Activated naive CD4-positive, alpha-beta T cell treated with anti-CD3 and anti-CD28 coated beads for 36 hours (primary cell): ENCODE results near the gene EPRS1. TPM values are rescaled to one million over a fixed set of nuclear protein-coding genes. Genes with fewer than 3 reads are reported as not detected.
A peak's percentile ranks its signal among the peaks of the same experiment; 100 is the strongest.
"Not testable (repeated sequence)": the region's sequence is repeated elsewhere in the genome, so short reads cannot be mapped to it uniquely, and the experiment has no call there.

Source experiments
- CTCF ChIA-PET: fragments of 350-600 bp; sonication (Branson Sonifier 250); formaldehyde crosslinking; loops from one replicate; lab custom pipeline; 2021; ENCODE audit warnings: antibody characterized with exemption; lab: Charles Lee
- DNase-seq: peaks from one replicate; pipeline ENCODE4 v3.0.0-alpha.2; 2020
- H3K27ac Mint-ChIP-seq: one replicate; pipeline ENCODE4 v1.8.0; 2021; ENCODE audit warnings: mild to moderate bottlenecking, mixed read lengths
- H3K27me3 Mint-ChIP-seq: one replicate; pipeline ENCODE4 v1.8.0; 2021; ENCODE audit warnings: low read depth, mixed read lengths
- H3K36me3 Mint-ChIP-seq: one replicate; pipeline ENCODE4 v1.8.0; 2021; ENCODE audit warnings: low read depth, mixed read lengths
- H3K4me1 Mint-ChIP-seq: one replicate; pipeline ENCODE4 v1.8.0; 2021; ENCODE audit warnings: low read depth, mixed read lengths
- H3K4me3 Mint-ChIP-seq: one replicate; pipeline ENCODE4 v1.8.0; 2021; ENCODE audit warnings: mild to moderate bottlenecking, moderate library complexity, mixed read lengths
- H3K9me3 Mint-ChIP-seq: one replicate; pipeline ENCODE4 v1.8.0; 2021; ENCODE audit warnings: mixed read lengths
- intact Hi-C: fragments of 100-400 bp; cut with micrococcal nuclease; formaldehyde crosslinking; loops from one replicate; pipeline ENCODE4 v1.15.1; 2023
- total RNA-seq, 2 experiments: library from RNA; stranded (reverse); gene quantifications; one replicate each; pipeline ENCODE4 v1.2.3, GENCODE V29; 2021

The EPRS1 gene
- total RNA-seq = 100 to 1,000 TPM; 227 to 229 TPM

- no peaks in the 10 kb centered on the region for H3K27me3 Mint-ChIP-seq
- CTCF ChIA-PET = no interaction called here
- peak within 1 kb of the TSS; percentile 99 for H3K4me3 Mint-ChIP-seq
- H3K36me3 Mint-ChIP-seq = peaks cover 15% of the 10 kb centered on the region
- no peaks in the 10 kb centered on the region for H3K9me3 Mint-ChIP-seq
- H3K4me1 Mint-ChIP-seq = peaks cover 27% of the 10 kb centered on the region
- DNase-seq = peak; percentile 95
- H3K27ac Mint-ChIP-seq = peak within 1 kb of the TSS; percentile 98
- intact Hi-C loops = loop anchor here (1.0 to 5.0 kb wide), 6 partner anchors 43 to 1761 kb away; partner anchors contain the start of genes BPNT1, LYPLAL1, RAB3GAP2 and RRP15
These were observed at the start of gene EPRS1 for GRCh38 chr1:220046052-220046930. EPRS1 (minus strand) TSS chr1:220046505; CDS start chr1:220046388, 117 bp downstream.

- intact Hi-C loops = loop anchor here (1.0 to 10.0 kb wide), 3 partner anchors 907 to 1809 kb away; partner anchors contain the start of gene RRP15
- CTCF ChIA-PET = no interaction called here
- Mint-ChIP-seq H3K27me3 (no peaks in the 10 kb centered on the region), H3K4me3 (peak within 1 kb of the TSS; percentile 76), H3K9me3 (no peaks in the 10 kb centered on the region), H3K36me3 (peaks cover 11% of the 10 kb centered on the region), H3K4me1 (peaks cover 24% of the 10 kb centered on the region), H3K27ac (peak within 1 kb of the TSS; percentile 63)
- peak; percentile 95 for DNase-seq
These were observed 48.0 kb upstream of the EPRS1 start, which contains the start of gene IARS2 for GRCh38 chr1:220094016-220094911. IARS2 (plus strand) TSS chr1:220094132; CDS start chr1:220094217, 85 bp downstream.

GRCh38 chr1:220093361-220094015 lies 47.2 kb upstream of the EPRS1 start:
- peaks cover 11% of the 10 kb centered on the region for H3K36me3 Mint-ChIP-seq
- H3K4me3 Mint-ChIP-seq = peak overlapping the region; percentile 34
- CTCF ChIA-PET = no interaction called here
- DNase-seq = no peak
- intact Hi-C loops = loop anchor here (1.0 to 10.0 kb wide), 4 partner anchors 47 to 1808 kb away; partner anchors contain the start of genes EPRS1 and RRP15
- peaks cover 24% of the 10 kb centered on the region for H3K4me1 Mint-ChIP-seq
- H3K9me3 Mint-ChIP-seq = no peaks in the 10 kb centered on the region
- H3K27ac Mint-ChIP-seq = peak overlapping the region; percentile 61
- no peaks in the 10 kb centered on the region for H3K27me3 Mint-ChIP-seq

- intact Hi-C loops = loop anchor here (1.0 to 10.0 kb wide), 3 partner anchors 46 to 1352 kb away; partner anchors contain the start of gene EPRS1
These were observed 46.4 kb upstream of the EPRS1 start for GRCh38 chr1:220092694-220093093.

GRCh38 chr1:220089650-220090556 lies 43.6 kb upstream of the EPRS1 start, which contains the start of gene BPNT1:
BPNT1 (minus strand) TSS chr1:220089788; CDS start chr1:220079846, 9,942 bp downstream.
- peaks cover 12% of the 10 kb centered on the region for H3K4me1 Mint-ChIP-seq
- CTCF ChIA-PET = interaction anchor here (0.7 to 1.6 kb wide), 2 partner anchors 15 to 99 kb away, joined by 3 to 5 read pairs; no protein-coding TSS in a partner anchor
- no peaks in the 10 kb centered on the region for H3K9me3 Mint-ChIP-seq
- no peaks in the 10 kb centered on the region for H3K27me3 Mint-ChIP-seq
- peak; percentile 100 for DNase-seq
- intact Hi-C loops = loop anchor here (1.0 to 10.0 kb wide), 5 partner anchors 44 to 1355 kb away; partner anchors contain the start of genes EPRS1 and LYPLAL1
- no peaks in the 10 kb centered on the region for H3K36me3 Mint-ChIP-seq
- peak within 1 kb of the TSS; percentile 85 for H3K27ac Mint-ChIP-seq
- peak within 1 kb of the TSS; percentile 91 for H3K4me3 Mint-ChIP-seq

More at GRCh38 chr1:220092694-220093093, 46.4 kb upstream of the EPRS1 start:
- H3K4me1 Mint-ChIP-seq = peaks cover 22% of the 10 kb centered on the region
- no peaks in the 10 kb centered on the region for H3K9me3 Mint-ChIP-seq
- no peak for DNase-seq
- CTCF ChIA-PET = interaction anchor here (0.6 to 1.2 kb wide), 2 partner anchors 21 to 122 kb away, joined by 4 read pairs; no protein-coding TSS in a partner anchor
- no peaks in the 10 kb centered on the region for H3K27me3 Mint-ChIP-seq
- H3K27ac Mint-ChIP-seq = no peak overlapping the region
- peaks cover 6% of the 10 kb centered on the region for H3K36me3 Mint-ChIP-seq
- H3K4me3 Mint-ChIP-seq = no peak overlapping the region

GRCh38 chr1:220086261-220086686 lies 40.0 kb upstream of the EPRS1 start:
- H3K4me1 Mint-ChIP-seq, H3K9me3 Mint-ChIP-seq, DNase-seq, H3K27ac Mint-ChIP-seq, H3K4me3 Mint-ChIP-seq, H3K27me3 Mint-ChIP-seq, intact Hi-C loops, CTCF ChIA-PET, H3K36me3 Mint-ChIP-seq: not testable (repeated sequence)

GRCh38 chr1:220084460-220084859 lies 38.2 kb upstream of the EPRS1 start:
- Mint-ChIP-seq H3K27ac (no peak overlapping the region), H3K4me3 (no peak overlapping the region), H3K36me3 (peaks cover 8% of the 10 kb centered on the region), H3K9me3 (no peaks in the 10 kb centered on the region), H3K4me1 (peaks cover 2% of the 10 kb centered on the region), H3K27me3 (no peaks in the 10 kb centered on the region)
- no peak for DNase-seq
- intact Hi-C loops = no loop called here
- CTCF ChIA-PET = no interaction called here

- Mint-ChIP-seq H3K27ac (no peak overlapping the region), H3K9me3 (no peaks in the 10 kb centered on the region), H3K4me1 (no peaks in the 10 kb centered on the region), H3K4me3 (no peak overlapping the region), H3K27me3 (no peaks in the 10 kb centered on the region), H3K36me3 (peaks cover 9% of the 10 kb centered on the region)
- intact Hi-C loops = no loop called here
- no peak for DNase-seq
- CTCF ChIA-PET = interaction anchor here (1.0 kb wide), 1 partner anchor 9 kb away, joined by 3 read pairs; no protein-coding TSS in a partner anchor
These were observed 31.6 kb upstream of the EPRS1 start for GRCh38 chr1:220077887-220078286.

- Mint-ChIP-seq H3K27ac (no peak overlapping the region), H3K36me3 (peaks cover 13% of the 10 kb centered on the region), H3K27me3 (no peaks in the 10 kb centered on the region), H3K4me3 (no peak overlapping the region), H3K4me1 (no peaks in the 10 kb centered on the region), H3K9me3 (no peaks in the 10 kb centered on the region)
- intact Hi-C loops = no loop called here
- CTCF ChIA-PET = no interaction called here
- DNase-seq = no peak
These were observed 30.8 kb upstream of the EPRS1 start for GRCh38 chr1:220076861-220077762.
